Caco-2 (cell line): ENCODE data around the gene C1orf35. TPM values are rescaled to one million over a fixed set of nuclear protein-coding genes. Genes with fewer than 3 reads are reported as not detected.

Experiments
- BruUV-seq: library from RNA; stranded (reverse); fragments of 400-500 nt; replicated peaks from 2 replicates; lab custom pipeline; 2021; lab: Mats Ljungman, UMichigan
- CTCF ChIA-PET: fragments of 300-600 bp; sonication (Branson Sonifier 250); formaldehyde crosslinking; loops from one replicate; lab custom pipeline; 2022; ENCODE audit warnings: antibody characterized with exemption; lab: Charles Lee
- POLR2A ChIA-PET: fragments of 300-600 bp; sonication (Branson Sonifier 250); formaldehyde crosslinking; loops from one replicate; lab custom pipeline; 2022; ENCODE audit warnings: antibody characterized with exemption; lab: Charles Lee
- DNase-seq, 2 experiments: peaks; one replicate each; pipeline versions ENCODE4 v3.0.0 to v3.0.0-alpha.2; 2020 to 2022
- H3K27me3 ChIP-seq: replicated peaks from 2 replicates; pipeline ENCODE4 v1.6.0; 2011; ENCODE audit warnings: low read length; ENCODE audit not compliant: control insufficient read depth, insufficient read depth
- H3K36me3 ChIP-seq: 2 replicates; pipeline ENCODE4 v1.5.1; 2011; ENCODE audit warnings: low read length; ENCODE audit not compliant: control insufficient read depth, insufficient read depth
- H3K4me1 ChIP-seq: fragments of 250-450 bp; sonication (Bioruptor Pico); 2 replicates; pipeline ENCODE4 v1.5.1; 2020; ENCODE audit warnings: mild to moderate bottlenecking
- H3K4me3 ChIP-seq: 2 replicates; pipeline ENCODE4 v1.5.1; 2011; ENCODE audit warnings: low read depth, mild to moderate bottlenecking, control low read depth, low read length
- H3K9me3 ChIP-seq: fragments of 250-450 bp; sonication (Bioruptor Pico); 2 replicates; pipeline ENCODE4 v1.5.1; 2020; ENCODE audit warnings: mild to moderate bottlenecking, moderate library complexity
- H3K27ac Mint-ChIP-seq: one replicate; pipeline ENCODE4 v1.8.0; 2022; ENCODE audit warnings: mixed read lengths; ENCODE audit not compliant: unreplicated experiment
- H3K27me3 Mint-ChIP-seq: one replicate; pipeline ENCODE4 v1.8.0; 2022; ENCODE audit warnings: mixed read lengths; ENCODE audit not compliant: insufficient read depth, unreplicated experiment
- H3K36me3 Mint-ChIP-seq: one replicate; pipeline ENCODE4 v1.8.0; 2022; ENCODE audit warnings: mild to moderate bottlenecking, mixed read lengths; ENCODE audit not compliant: insufficient read depth, unreplicated experiment
- H3K4me1 Mint-ChIP-seq: one replicate; pipeline ENCODE4 v1.8.0; 2022; ENCODE audit warnings: low read depth, mixed read lengths; ENCODE audit not compliant: unreplicated experiment
- H3K4me3 Mint-ChIP-seq: one replicate; pipeline ENCODE4 v1.8.0; 2022; ENCODE audit warnings: mild to moderate bottlenecking, moderate library complexity, mixed read lengths; ENCODE audit not compliant: unreplicated experiment
- H3K9me3 Mint-ChIP-seq: one replicate; pipeline ENCODE4 v1.8.0; 2022; ENCODE audit warnings: mixed read lengths; ENCODE audit not compliant: unreplicated experiment
- CTCF ChIP-seq, 2 experiments: fragments of 200-600 bp in 1 of 2; IDR thresholded peaks; 1 replicate in 1 of 2; 2 replicates in 1 of 2; pipeline versions ENCODE4 v1.5.1 to v1.8.0; 2011 to 2022; ENCODE audit warnings: antibody characterized with exemption in 1 of 2, control low read depth in 1 of 2, inconsistent platforms in 1 of 2, low read depth in 1 of 2, low read length in 1 of 2, mild to moderate bottlenecking in 1 of 2, moderate library complexity in 1 of 2; ENCODE audit not compliant: insufficient read depth in 1 of 2, severe bottlenecking in 1 of 2, unreplicated experiment in 1 of 2
- intact Hi-C: fragments of 100-400 bp; cut with micrococcal nuclease; formaldehyde crosslinking; loops from one replicate; pipeline ENCODE4 v1.10.0; 2022; ENCODE audit not compliant: unreplicated experiment
- total RNA-seq: library from RNA; stranded (reverse); gene quantifications from 2 replicates; pipeline ENCODE4 v1.2.3, GENCODE V29; 2022

The C1orf35 gene
- total RNA-seq, 1 experiment from 2014 or later = 34.5 TPM

GRCh38 chr1:228109962-228110488 lies 6.9 kb upstream of the C1orf35 start:
- Histone ChIP-seq H3K36me3 (no peaks in the 10 kb centered on the region), H3K27me3 (no peaks in the 10 kb centered on the region), H3K4me3 (peak overlapping the region; percentile 94), H3K9me3 (no peaks in the 10 kb centered on the region; the same call in 1 of the 2 replicates), H3K4me1 (peaks cover 8% of the 10 kb centered on the region)
- no TSS peak for BruUV-seq
- Mint-ChIP-seq H3K27me3 (no peaks in the 10 kb centered on the region), H3K36me3 (peaks cover 19% of the 10 kb centered on the region), H3K9me3 (no peaks in the 10 kb centered on the region), H3K4me1 (peaks cover 7% of the 10 kb centered on the region), H3K27ac (peak overlapping the region; percentile 100), H3K4me3 (peak overlapping the region; percentile 99)
- intact Hi-C loops = loop anchor here (1.0 to 10.0 kb wide), 5 partner anchors 21 to 625 kb away; partner anchors contain the start of genes ARF1, GUK1 and IBA57
- DNase-seq = peak; percentile 77 to 82
- ChIA-PET POLR2A (interaction anchor here (0.6 to 1.4 kb wide), 8 partner anchors 16 to 322 kb away, joined by 3 to 18 read pairs (median 6); partner anchors contain the start of genes ARF1, GUK1 and IBA57), CTCF (interaction anchor here (0.6 to 2.4 kb wide), 5 partner anchors 21 to 111 kb away, joined by 3 to 23 read pairs (median 4); partner anchors contain the start of gene IBA57)
- no peak for TF ChIP-seq CTCF (IDR thresholded peaks at IDR 0.05; ENCODE audit: insufficient read depth in 1 of 2, low read depth in 1 of 2, low read length in 1 of 2, severe bottlenecking in 1 of 2, unreplicated experiment in 1 of 2)

GRCh38 chr1:228109073-228109961 lies 6.2 kb upstream of the C1orf35 start, which contains the start of gene MRPL55:
MRPL55 (minus strand) TSS chr1:228109299; CDS start chr1:228108260, 1,039 bp downstream.
- peaks cover 26% of the 10 kb centered on the region for H3K36me3 Mint-ChIP-seq
- BruUV-seq = no TSS peak
- peak within 1 kb of the TSS; percentile 99 for H3K4me3 Mint-ChIP-seq
- Histone ChIP-seq H3K36me3 (no peaks in the 10 kb centered on the region), H3K9me3 (no peaks in the 10 kb centered on the region), H3K4me3 (peak within 1 kb of the TSS; percentile 94), H3K4me1 (peaks cover 14% of the 10 kb centered on the region), H3K27me3 (no peaks in the 10 kb centered on the region)
- H3K27ac Mint-ChIP-seq = peak within 1 kb of the TSS; percentile 100
- DNase-seq = peak; percentile 98
- H3K4me1 Mint-ChIP-seq = peaks cover 12% of the 10 kb centered on the region
- no peaks in the 10 kb centered on the region for H3K9me3 Mint-ChIP-seq
- POLR2A ChIA-PET = interaction anchor here (0.6 to 1.4 kb wide), 6 partner anchors 12 to 56 kb away, joined by 3 to 18 read pairs (median 8); partner anchors contain the start of genes ARF1, GUK1 and IBA57
- no peaks in the 10 kb centered on the region for H3K27me3 Mint-ChIP-seq
- no peak for TF ChIP-seq CTCF (IDR thresholded peaks at IDR 0.05; ENCODE audit: insufficient read depth in 1 of 2, low read depth in 1 of 2, low read length in 1 of 2, severe bottlenecking in 1 of 2, unreplicated experiment in 1 of 2)
- intact Hi-C loops = loop anchor here (1.0 to 10.0 kb wide), 3 partner anchors 27 to 625 kb away; partner anchors contain the start of genes ARF1 and IBA57
- CTCF ChIA-PET = interaction anchor here (0.6 to 2.4 kb wide), 5 partner anchors 22 to 110 kb away, joined by 3 to 23 read pairs (median 4); partner anchors contain the start of gene IBA57

GRCh38 chr1:228108742-228109072 lies 5.6 kb upstream of the C1orf35 start:
- H3K27ac Mint-ChIP-seq = peak overlapping the region; percentile 100
- H3K4me1 Mint-ChIP-seq = peaks cover 15% of the 10 kb centered on the region
- H3K9me3 ChIP-seq = no peaks in the 10 kb centered on the region
- no peaks in the 10 kb centered on the region for H3K9me3 Mint-ChIP-seq
- BruUV-seq = no TSS peak
- ChIA-PET POLR2A (no interaction called here), CTCF (interaction anchor here (2.4 kb wide), 1 partner anchor 22 kb away, joined by 23 read pairs; no protein-coding TSS in a partner anchor)
- intact Hi-C loops = loop anchor here (1.0 to 10.0 kb wide), 3 partner anchors 26 to 624 kb away; partner anchors contain the start of genes ARF1 and IBA57
- H3K4me3 ChIP-seq = peak overlapping the region; percentile 94
- H3K27me3 ChIP-seq = no peaks in the 10 kb centered on the region
- DNase-seq = no peak
- no peak for TF ChIP-seq CTCF (IDR thresholded peaks at IDR 0.05; ENCODE audit: insufficient read depth in 1 of 2, low read depth in 1 of 2, low read length in 1 of 2, severe bottlenecking in 1 of 2, unreplicated experiment in 1 of 2)
- peaks cover 20% of the 10 kb centered on the region for H3K4me1 ChIP-seq
- H3K36me3 ChIP-seq = no peaks in the 10 kb centered on the region
- peak overlapping the region; percentile 99 for H3K4me3 Mint-ChIP-seq
- peaks cover 31% of the 10 kb centered on the region for H3K36me3 Mint-ChIP-seq
- no peaks in the 10 kb centered on the region for H3K27me3 Mint-ChIP-seq
